OCI-LY7 (cell line): ENCODE data around the gene PLCB3. TPM values are rescaled to one million over a fixed set of nuclear protein-coding genes. Genes with fewer than 3 reads are reported as not detected.

Experiments used
- BruUV-seq: library from RNA; stranded (reverse); fragments of 400-500 nt; replicated peaks from 2 replicates; lab custom pipeline; 2021; lab: Mats Ljungman, UMichigan
- CTCF ChIA-PET: fragments of 300-600 bp; sonication (Branson Sonifier 250); formaldehyde crosslinking; loops from one replicate; lab custom pipeline; 2022; ENCODE audit warnings: antibody characterized with exemption; ENCODE audit not compliant: unreplicated experiment; lab: Charles Lee
- POLR2A ChIA-PET: fragments of 300-600 bp; sonication (Branson Sonifier 250); formaldehyde crosslinking; loops from one replicate; lab custom pipeline; 2022; ENCODE audit warnings: antibody characterized with exemption; lab: Charles Lee
- DNase-seq: peaks from one replicate; pipeline ENCODE4 v3.0.0-alpha.2; 2015; ENCODE audit warnings: low spot score
- H2AFZ ChIP-seq: fragments of 200-600 bp; sonication (generic), shearing (Covaris generic); 2 replicates; pipeline ENCODE4 v1.6.1; 2014; ENCODE audit warnings: mild to moderate bottlenecking, antibody characterized with exemption, low read length, moderate library complexity
- H3K27ac ChIP-seq: fragments of 200-600 bp; sonication (generic); 2 replicates; pipeline ENCODE4 v1.5.1; 2014; ENCODE audit warnings: mixed run types, low read depth, mild to moderate bottlenecking, moderate library complexity, low read length, inconsistent platforms; ENCODE audit not compliant: poor library complexity, severe bottlenecking
- H3K36me3 ChIP-seq: fragments of 200-600 bp; sonication (generic); 2 replicates; pipeline ENCODE4 v1.6.1; 2014; ENCODE audit warnings: mild to moderate bottlenecking, antibody characterized with exemption, low read length, moderate library complexity, mixed read lengths; ENCODE audit not compliant: insufficient read depth
- H3K4me1 ChIP-seq: fragments of 200-600 bp; sonication (generic); 2 replicates; pipeline ENCODE4 v1.5.1; 2014; ENCODE audit warnings: mild to moderate bottlenecking, low read length; ENCODE audit not compliant: insufficient read depth, poor library complexity, severe bottlenecking
- H3K4me2 ChIP-seq: fragments of 200-600 bp; sonication (generic); 2 replicates; pipeline ENCODE4 v1.6.1; 2014; ENCODE audit warnings: mild to moderate bottlenecking, low read length
- H3K4me3 ChIP-seq: fragments of 200-600 bp; sonication (generic); 2 replicates; pipeline ENCODE4 v1.5.1; 2014; ENCODE audit warnings: mild to moderate bottlenecking, low read depth, low read length; ENCODE audit not compliant: poor library complexity, severe bottlenecking
- H3K79me2 ChIP-seq: fragments of 200-600 bp; sonication (generic); 2 replicates; pipeline ENCODE4 v1.6.1; 2016; ENCODE audit warnings: low read depth, mild to moderate bottlenecking, low read length, moderate library complexity, mixed read lengths; ENCODE audit not compliant: insufficient read depth
- H3K9me2 ChIP-seq: fragments of 200-600 bp; sonication (generic); 2 replicates; pipeline ENCODE4 v1.6.1; 2016; ENCODE audit warnings: mild to moderate bottlenecking, low read length, mixed read lengths; ENCODE audit not compliant: insufficient read depth
- H3K9me3 ChIP-seq: fragments of 200-600 bp; sonication (generic); 2 replicates; pipeline ENCODE4 v1.6.1; 2014; ENCODE audit warnings: mild to moderate bottlenecking, mixed run types, low read length, mixed read lengths
- H4K20me1 ChIP-seq: fragments of 200-600 bp; sonication (generic); 2 replicates; pipeline ENCODE4 v1.6.1; 2014; ENCODE audit warnings: mild to moderate bottlenecking, antibody characterized with exemption, low read length, moderate library complexity, mixed read lengths; ENCODE audit not compliant: insufficient read depth
- CTCF ChIP-seq: fragments of 200-600 bp; sonication (generic); conservative IDR thresholded peaks from 2 replicates; pipeline ENCODE4 v1.5.1; 2014; ENCODE audit warnings: mild to moderate bottlenecking, antibody characterized with exemption, low read length, moderate library complexity, mixed read lengths
- EZH2phosphoT487 ChIP-seq: fragments of 200-600 bp; sonication (generic); IDR thresholded peaks from 2 replicates; pipeline ENCODE4 v1.6.1; 2018; ENCODE audit warnings: low read depth, borderline replicate concordance, mild to moderate bottlenecking, mixed run types, antibody characterized with exemption, low read length, moderate library complexity, mixed read lengths
- intact Hi-C: fragments of 100-400 bp; cut with micrococcal nuclease; formaldehyde crosslinking; loops from one replicate; pipeline ENCODE4 v1.10.0; 2022; ENCODE audit not compliant: unreplicated experiment
- total RNA-seq, 2 experiments: library from RNA; depleted of rRNA in 1 of 2; stranded (reverse); fragments of >200 nt in 1 of 2; shearing (Covaris generic) in 1 of 2; gene quantifications; 2 replicates each; pipeline ENCODE4 v1.2.3, GENCODE V29; 2014 to 2022

The PLCB3 gene
- total RNA-seq, 2 experiments from 2014 or later, result 7.6 to 10.3 TPM

DNA sequence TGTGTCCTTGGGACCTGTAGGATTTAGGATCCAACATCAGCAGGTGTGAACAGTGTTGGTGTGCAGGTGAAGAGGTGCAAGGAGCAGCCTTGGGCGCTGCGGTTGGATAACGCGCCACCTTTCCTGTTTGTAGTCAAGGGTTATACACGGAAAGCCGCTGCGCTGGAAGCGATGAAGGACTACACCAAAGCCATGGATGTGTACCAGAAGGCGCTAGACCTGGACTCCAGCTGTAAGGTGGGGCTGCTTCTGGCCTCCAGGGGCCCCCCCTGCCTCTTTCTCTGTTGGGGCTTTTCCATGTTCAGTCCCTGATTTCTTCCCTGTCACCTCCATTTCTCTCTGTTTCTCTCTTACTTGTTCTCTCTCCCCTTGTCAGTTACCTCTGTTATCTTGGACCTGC lies 48.3 kb upstream of the PLCB3 start:
- Histone ChIP-seq H3K79me2 (peaks cover 10% of the 10 kb centered on the region; the same call in 1 of the 2 replicates), H3K36me3 (peaks cover 71% of the 10 kb centered on the region), H3K4me3 (no peak overlapping the region), H3K27ac (no peak overlapping the region), H2AFZ (no peak overlapping the region), H3K9me3 (no peaks in the 10 kb centered on the region), H3K4me1 (peaks cover 27% of the 10 kb centered on the region), H3K4me2 (no peak overlapping the region), H4K20me1 (no peaks in the 10 kb centered on the region), H3K9me2 (no peaks in the 10 kb centered on the region)
- CTCF ChIA-PET, result no interaction called here
- POLR2A ChIA-PET, result no interaction called here
- DNase-seq, result no peak
- intact Hi-C loops, result loop anchor here (5.0 kb wide), 1 partner anchor 84 kb away; the partner anchor contains the start of gene GPR137
- no TSS peak for BruUV-seq
- no peak for TF ChIP-seq CTCF
- TF ChIP-seq EZH2phosphoT487, result no peak

DNA sequence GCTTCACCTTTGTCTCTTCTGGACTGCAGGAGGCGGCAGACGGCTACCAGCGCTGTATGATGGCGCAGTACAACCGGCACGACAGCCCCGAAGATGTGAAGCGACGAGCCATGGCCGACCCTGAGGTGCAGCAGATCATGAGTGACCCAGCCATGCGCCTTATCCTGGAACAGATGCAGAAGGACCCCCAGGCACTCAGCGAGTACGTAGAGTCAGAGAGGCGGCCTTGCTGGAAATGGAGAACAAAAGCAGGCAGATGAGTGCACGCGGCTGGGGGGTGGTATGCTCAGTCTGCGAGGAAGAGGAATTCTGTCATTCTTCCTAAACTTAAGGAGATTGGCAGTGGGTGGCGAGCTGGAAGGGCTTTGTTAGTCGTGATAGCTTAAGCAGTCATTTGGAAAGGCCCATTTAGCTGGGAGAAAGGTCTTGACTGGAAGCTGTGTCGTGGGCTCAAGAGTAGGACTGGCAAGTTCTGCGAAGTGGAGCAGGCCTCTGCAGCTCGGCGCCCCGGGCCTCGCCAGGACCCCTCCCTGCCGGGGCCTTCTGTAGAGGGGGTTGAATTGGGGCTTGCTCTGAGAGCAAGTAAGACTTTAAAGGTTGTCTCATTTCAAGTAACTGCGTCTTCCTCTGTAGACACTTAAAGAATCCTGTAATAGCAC lies 47.8 kb upstream of the PLCB3 start:
- no peak for DNase-seq
- intact Hi-C loops, result loop anchor here (1.0 to 5.0 kb wide), 3 partner anchors 66 to 101 kb away; partner anchors contain the start of gene GPR137
- Histone ChIP-seq H3K36me3 (peaks cover 77% of the 10 kb centered on the region), H2AFZ (no peak overlapping the region), H3K4me2 (no peak overlapping the region), H3K9me2 (no peaks in the 10 kb centered on the region), H3K79me2 (peaks cover 16% of the 10 kb centered on the region; the same call in 1 of the 2 replicates), H3K4me3 (no peak overlapping the region), H3K4me1 (peaks cover 32% of the 10 kb centered on the region), H4K20me1 (no peaks in the 10 kb centered on the region), H3K9me3 (no peaks in the 10 kb centered on the region), H3K27ac (no peak overlapping the region)
- ChIA-PET CTCF (interaction anchor here (1.0 kb wide), 1 partner anchor 39 kb away, joined by 3 read pairs; no protein-coding TSS in a partner anchor), POLR2A (interaction anchor here (1.1 to 4.2 kb wide), 2 partner anchors 18 to 20 kb away, joined by 4 to 28 read pairs; partner anchors contain the start of gene STIP1)
- BruUV-seq, result no TSS peak
- TF ChIP-seq CTCF (no peak), EZH2phosphoT487 (no peak)

DNA sequence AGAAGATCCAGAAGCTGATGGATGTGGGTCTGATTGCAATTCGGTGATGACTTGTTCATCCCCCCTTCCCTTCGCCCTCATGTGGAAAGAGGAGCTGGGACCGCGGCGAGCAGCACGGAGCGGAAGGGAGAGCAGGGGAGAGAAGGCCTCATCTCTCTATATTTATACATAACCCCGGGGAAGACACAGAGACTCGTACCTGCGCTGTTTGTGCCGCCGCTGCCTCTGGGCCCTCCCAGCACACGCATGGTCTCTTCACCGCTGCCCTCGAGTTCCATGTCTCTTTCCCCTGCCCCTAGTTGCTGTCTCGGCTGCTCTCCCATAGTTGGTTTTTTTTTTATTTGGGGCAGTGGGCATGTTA lies 47.3 kb upstream of the PLCB3 start:
- Histone ChIP-seq H4K20me1 (no peaks in the 10 kb centered on the region), H3K27ac (peak overlapping the region; percentile 96), H3K4me1 (peaks cover 35% of the 10 kb centered on the region), H3K9me2 (no peaks in the 10 kb centered on the region), H3K36me3 (peaks cover 82% of the 10 kb centered on the region), H3K4me3 (no peak overlapping the region), H3K9me3 (no peaks in the 10 kb centered on the region), H2AFZ (no peak overlapping the region), H3K4me2 (no peak overlapping the region), H3K79me2 (peaks cover 17% of the 10 kb centered on the region; the same call in 1 of the 2 replicates)
- TF ChIP-seq CTCF, result no peak
- TF ChIP-seq EZH2phosphoT487, result no peak
- ChIA-PET CTCF (interaction anchor here (1.0 to 2.6 kb wide), 2 partner anchors 38 to 100 kb away, joined by 3 to 14 read pairs; no protein-coding TSS in a partner anchor), POLR2A (interaction anchor here (1.1 to 5.1 kb wide), 5 partner anchors 14 to 37 kb away, joined by 3 to 29 read pairs (median 27); partner anchors contain the start of genes FKBP2, NUDT22, STIP1 and TRPT1)
- DNase-seq, result no peak
- TSS peak; percentile 86 for BruUV-seq
- intact Hi-C loops, result loop anchor here (1.0 to 5.0 kb wide), 3 partner anchors 65 to 100 kb away; partner anchors contain the start of gene GPR137
